Peyer's patch (tissue), 4 donors: ENCODE data around the gene DHX36.

Experiments used
- POLR2A ChIP-seq, 2 donors: fragments of 450-650 bp; IDR thresholded peaks; one replicate each; pipeline ENCODE4 v1.5.1; 2017; ENCODE audit warnings: antibody characterized with exemption in 2 of 2, mild to moderate bottlenecking in 2 of 2, moderate library complexity in 2 of 2
- TF ChIP-seq, protein P1 (sequence below), 6 experiments: fragments of 450-650 bp in 4 of 6; fragments of 200-600 bp in 2 of 6; sonication (generic) in 1 of 6; IDR thresholded peaks; one replicate each; pipeline ENCODE4 v1.5.1; 2017 to 2019; ENCODE audit warnings: antibody characterized with exemption in 6 of 6, mild to moderate bottlenecking in 3 of 6, moderate library complexity in 1 of 6

DNA sequence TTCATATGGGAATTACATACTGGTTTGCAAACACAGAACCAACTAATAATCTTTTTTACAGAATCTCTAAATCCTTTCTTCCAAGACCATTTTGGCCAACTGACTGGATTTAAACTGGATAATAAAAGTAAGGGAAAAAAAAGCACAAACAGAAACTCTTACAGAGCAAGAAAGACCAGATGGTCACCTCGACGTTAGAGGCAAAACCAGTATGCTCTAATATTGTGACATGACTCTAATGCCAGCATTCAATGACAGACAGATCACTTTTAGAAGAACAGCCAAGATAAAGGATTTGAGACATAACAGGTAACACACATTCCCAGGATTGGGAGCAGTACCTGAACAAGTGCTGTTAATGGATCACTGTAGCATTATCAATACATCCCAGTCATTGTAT is 50.9 kb downstream of the DHX36 start:
- TF ChIP-seq POLR2A (IDR thresholded peaks at IDR 0.05), result no peak
- TF ChIP-seq, protein P1, sequence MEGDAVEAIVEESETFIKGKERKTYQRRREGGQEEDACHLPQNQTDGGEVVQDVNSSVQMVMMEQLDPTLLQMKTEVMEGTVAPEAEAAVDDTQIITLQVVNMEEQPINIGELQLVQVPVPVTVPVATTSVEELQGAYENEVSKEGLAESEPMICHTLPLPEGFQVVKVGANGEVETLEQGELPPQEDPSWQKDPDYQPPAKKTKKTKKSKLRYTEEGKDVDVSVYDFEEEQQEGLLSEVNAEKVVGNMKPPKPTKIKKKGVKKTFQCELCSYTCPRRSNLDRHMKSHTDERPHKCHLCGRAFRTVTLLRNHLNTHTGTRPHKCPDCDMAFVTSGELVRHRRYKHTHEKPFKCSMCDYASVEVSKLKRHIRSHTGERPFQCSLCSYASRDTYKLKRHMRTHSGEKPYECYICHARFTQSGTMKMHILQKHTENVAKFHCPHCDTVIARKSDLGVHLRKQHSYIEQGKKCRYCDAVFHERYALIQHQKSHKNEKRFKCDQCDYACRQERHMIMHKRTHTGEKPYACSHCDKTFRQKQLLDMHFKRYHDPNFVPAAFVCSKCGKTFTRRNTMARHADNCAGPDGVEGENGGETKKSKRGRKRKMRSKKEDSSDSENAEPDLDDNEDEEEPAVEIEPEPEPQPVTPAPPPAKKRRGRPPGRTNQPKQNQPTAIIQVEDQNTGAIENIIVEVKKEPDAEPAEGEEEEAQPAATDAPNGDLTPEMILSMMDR (IDR thresholded peaks at IDR 0.05), result no peak
